Renal cortical epithelial cell (primary cell): ENCODE data around the gene OBP2A. TPM values are rescaled to one million over a fixed set of nuclear protein-coding genes. Genes with fewer than 3 reads are reported as not detected.
"Not testable (repeated sequence)": the region's sequence is repeated elsewhere in the genome, so short reads cannot be mapped to it uniquely, and the experiment has no call there.

ENCODE experiments used
- DNase-seq: peaks from one replicate; pipeline ENCODE4 v3.0.0-alpha.2; 2011; ENCODE audit warnings: low read depth
- total RNA-seq: library from RNA; depleted of rRNA; stranded (reverse); fragments of >200 nt; gene quantifications from 2 replicates; pipeline ENCODE4 v1.2.3, GENCODE V29; 2014

The OBP2A gene, protein sequence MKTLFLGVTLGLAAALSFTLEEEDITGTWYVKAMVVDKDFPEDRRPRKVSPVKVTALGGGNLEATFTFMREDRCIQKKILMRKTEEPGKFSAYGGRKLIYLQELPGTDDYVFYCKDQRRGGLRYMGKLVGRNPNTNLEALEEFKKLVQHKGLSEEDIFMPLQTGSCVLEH
- total RNA-seq, result not detected in 2 replicates

DNA sequence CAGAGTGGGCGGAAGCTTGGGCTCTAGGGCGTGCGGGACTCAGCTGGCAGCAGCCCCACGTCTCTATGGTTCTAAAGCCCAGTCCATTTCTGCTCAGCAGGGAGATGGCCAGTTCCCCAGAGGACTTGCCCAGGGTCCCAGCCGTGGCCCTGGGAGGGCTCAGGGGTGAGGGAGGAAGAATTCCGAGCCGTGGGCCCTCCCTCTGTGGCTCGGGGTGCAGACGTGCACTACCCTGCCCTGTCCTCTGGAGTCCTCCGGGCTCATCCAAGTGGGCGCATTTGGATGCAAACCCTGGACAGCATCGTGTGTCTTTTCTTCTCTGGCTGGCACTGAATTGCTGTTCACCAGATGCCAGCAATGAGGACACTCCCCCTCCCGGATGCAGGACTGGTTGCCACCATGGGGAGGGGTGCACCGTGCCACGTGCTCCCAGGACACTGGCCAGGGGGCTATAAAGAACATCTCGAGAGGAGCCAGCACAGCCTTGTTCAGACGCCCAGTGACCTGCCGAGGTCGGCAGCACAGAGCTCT lies at the start of gene OBP2A:
OBP2A (plus strand) TSS at position 481 of the 531 bp plus-strand sequence. CDS start 55 bp downstream, outside the sequence.
- DNase-seq, result not testable (repeated sequence)

DNA sequence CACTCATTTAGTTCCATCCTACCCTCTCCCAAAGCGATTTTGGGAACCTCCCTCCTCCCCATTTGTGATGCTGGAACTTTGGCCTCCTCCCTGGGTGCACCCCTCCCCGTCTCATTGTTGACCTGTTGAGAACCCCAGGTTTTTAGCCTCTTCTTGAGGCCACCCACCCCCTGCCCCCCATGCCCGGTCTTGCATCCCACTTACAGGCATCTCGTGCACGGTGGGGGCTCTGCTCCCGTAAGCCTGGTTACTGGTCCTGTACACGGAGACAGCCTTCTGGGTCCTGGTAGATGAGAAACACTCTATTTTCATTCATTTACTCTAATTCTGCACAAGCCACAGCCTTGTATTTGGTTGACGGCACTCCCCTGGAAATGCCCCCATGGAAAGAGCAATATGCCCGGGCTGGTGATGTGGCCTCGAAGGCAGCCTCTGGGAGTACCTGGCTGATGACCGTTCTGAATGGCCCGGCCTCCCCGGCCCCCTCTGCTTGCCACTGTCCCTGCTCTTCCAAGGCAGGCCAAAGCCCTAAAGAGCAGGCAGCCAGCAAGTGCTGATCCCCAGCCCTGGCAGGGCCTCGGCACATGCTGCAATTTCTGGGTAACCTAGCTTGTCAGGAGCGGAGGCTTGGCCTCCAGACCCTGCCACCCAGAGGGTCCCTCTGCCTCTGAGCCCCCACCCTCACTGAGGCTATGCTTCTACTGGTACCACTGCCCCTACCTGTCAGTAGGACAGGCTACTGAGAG lies 47.4 kb upstream of the OBP2A start:
- DNase-seq, result no peak

DNA sequence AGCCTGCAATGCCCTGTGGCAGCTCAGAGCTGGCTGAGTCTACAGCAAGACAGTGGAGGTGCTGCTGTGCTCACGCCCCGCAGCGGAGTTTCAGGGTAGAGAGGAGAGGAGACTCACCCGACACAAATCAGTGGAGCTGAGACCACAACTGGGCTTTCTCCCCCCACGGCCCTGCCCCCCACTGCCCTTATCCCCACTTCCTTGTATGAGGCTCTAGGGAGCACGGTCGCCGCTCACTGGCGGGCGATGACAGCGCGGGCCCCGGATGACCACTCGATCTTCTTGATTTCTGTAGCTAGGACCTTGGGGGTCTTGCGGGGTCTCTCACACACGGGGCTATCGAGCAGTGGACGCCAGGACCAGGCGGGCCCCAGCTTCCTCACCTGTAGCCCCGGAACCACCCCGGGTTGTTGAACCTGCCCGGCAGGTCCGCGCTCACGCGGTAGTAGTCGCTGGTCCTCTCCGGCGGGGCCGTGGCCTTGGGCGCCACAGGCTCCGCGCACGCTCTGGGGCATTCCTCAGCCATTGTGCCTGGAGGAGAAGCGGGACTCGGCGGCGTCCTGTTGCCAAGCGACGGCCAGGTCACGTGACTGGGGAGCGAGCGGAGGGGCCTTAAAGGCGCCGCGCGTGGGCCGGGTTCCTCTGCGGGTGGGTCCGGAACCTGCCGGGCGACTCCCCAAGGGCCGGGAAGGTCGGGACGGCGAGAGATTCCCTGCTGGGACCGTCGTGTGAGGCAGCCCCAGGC lies 46.4 kb upstream of the OBP2A start:
- peak; percentile 75 for DNase-seq

DNA sequence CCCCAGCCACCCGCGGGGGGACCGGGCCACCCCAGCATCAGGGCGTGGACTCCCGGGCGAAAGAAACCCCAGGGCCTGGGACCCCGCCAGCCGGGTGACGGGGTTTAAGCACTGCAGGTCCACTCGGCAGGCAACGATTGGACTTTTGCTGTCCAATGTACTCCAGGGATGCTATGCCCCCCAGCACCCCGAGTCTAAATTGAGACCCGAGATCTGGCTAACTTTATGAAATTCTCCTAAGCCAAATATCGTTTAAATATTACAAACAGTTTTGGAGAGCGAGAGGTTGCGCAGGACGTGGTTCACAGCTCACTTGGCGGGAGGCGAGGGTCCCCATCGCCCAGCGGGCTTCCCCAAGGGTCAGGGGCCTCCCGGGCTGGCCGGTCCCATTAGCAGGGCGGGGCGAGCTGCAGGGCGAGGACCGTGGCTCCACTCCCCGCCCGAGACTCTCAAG lies 45.8 kb upstream of the OBP2A start:
- peak; percentile 31 for DNase-seq

DNA sequence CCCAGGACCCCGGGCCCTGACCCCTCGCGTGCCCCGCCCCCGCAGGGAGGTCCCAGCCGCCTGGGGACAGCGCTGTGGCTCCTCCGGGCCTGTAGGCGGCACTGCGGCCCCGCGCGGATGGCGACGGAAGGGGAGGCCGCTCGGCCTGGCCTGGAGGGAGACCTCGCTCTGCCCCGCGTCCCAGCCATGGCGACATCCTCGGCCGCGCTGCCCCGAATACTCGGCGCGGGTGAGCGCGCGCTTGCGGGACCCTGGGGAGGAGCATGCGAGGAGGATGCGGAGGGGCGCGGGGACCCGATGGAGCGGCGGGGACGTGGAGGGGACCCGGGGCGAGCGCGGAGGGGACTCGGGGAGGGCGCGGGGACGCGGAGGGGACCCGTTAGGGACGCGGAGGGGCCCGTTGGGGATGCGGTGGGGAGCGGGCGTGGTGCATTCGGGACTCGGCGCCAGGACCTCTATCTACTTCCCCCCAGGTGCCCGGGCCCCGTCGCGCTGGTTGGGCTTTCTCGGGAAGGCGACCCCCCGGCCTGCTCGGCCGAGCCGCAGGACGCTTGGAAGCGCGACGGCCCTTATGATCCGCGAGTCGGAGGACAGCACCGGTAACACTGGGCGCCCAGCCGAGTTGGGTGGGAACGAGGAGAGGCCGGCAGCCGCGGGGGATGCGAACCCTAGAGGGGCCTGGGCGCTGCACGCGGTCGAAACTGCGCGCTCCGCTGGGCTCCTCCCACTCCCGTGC lies 45.2 kb upstream of the OBP2A start, which contains the start of gene MRPS2:
MRPS2 (plus strand) TSS at position 158 of the 736 bp plus-strand sequence; CDS start at position 187, 29 bp downstream.
- peak; percentile 47 for DNase-seq

DNA sequence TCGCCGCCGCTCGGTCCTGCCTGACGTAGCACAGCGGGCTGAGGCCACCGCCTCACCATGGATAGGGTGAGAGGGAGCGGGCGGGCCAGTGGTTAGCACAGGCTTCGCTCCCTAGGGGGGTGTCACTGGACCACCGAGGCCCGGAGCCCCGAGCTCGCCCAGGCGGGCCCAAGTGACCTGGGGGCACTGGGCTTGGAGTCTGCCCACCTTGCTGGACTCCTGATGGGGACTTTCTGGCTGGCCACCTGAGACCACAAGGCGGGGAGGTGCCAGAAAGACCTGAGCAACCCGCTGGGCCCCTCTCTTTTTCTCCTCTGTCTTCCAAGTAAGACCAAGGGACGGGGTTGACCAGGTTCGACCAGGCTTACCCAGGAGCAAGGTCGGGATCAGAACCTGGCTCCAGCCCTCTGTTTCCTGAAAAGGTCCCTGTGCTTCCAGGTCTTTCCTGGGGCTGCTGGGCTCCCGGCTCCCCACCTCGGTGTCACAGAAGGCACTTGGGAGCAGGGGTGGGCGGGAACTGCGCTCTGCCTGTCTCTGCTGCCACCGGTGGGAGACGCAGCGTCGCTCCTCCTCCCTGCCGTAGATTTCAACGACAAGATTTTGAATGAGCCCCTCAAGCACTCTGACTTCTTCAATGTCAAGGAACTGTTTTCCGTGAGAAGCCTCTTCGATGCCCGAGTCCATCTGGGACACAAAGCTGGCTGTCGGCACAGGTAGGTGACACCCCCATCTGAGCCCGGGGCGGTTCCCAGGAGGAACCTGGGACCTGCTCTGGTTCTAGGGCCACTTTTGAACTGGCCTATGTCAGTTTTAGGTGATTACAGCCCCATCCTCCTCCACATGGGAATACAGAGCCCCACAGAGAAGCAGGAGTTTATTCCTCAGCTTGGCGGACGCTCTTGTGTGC lies 44.4 kb upstream of the OBP2A start:
- no peak for DNase-seq

DNA sequence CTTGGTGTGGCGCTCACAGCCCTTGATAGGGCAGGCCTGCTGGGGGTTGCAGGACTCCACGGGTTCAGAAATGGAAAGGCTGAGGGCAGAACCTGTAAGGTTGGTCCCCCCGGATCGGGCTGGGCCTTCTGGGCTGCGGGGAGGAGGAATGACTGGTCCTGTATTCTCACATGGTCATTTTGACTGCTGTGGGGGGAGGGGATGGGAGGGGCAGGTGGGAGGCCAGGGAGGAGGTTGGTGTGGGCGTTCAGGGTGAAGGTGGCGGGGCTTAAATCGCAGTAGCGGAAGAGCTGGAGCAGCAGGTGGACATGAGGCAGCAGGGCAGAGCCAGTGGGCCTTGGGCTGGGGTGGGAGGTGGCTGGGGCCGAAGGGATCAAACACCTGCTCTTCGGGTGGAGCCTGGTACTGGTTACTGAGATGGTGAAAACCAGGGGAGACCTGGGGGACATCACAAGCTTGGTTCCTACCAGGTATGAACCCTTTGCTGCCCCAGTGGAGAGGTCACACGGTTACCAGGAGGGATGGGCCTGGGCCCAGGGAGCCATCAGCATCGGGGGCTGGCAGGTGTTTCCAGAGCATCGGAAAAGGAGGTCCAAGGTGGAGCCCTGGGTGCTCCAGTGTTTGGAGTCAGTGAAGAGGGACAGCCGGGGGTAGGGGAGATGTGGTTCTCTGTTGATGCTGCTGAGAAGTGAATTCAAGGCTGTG lies 43.6 kb upstream of the OBP2A start:
- DNase-seq, result no peak

DNA sequence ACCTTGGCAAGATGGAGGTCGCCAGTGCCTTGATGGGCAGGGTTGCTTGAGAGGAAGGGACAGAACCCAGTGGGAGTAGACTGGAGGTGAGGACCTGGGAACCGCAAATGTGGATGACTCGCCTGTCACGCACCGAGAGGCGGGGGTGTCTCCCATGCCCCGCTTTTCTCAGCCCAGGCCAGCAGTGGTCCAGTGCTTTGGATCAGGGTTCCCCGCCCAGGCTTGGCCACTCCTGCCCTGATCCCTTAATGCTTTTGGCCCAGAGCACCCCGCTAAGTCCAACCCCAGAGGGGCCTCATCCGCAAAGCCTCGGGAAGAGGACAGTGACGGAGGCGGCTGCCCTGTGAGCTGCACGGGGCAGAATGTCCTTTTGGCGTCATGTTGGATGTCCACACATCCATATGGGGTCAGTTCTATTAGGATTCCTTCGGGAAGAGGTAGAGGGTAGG lies 43.0 kb upstream of the OBP2A start:
- DNase-seq, result no peak

DNA sequence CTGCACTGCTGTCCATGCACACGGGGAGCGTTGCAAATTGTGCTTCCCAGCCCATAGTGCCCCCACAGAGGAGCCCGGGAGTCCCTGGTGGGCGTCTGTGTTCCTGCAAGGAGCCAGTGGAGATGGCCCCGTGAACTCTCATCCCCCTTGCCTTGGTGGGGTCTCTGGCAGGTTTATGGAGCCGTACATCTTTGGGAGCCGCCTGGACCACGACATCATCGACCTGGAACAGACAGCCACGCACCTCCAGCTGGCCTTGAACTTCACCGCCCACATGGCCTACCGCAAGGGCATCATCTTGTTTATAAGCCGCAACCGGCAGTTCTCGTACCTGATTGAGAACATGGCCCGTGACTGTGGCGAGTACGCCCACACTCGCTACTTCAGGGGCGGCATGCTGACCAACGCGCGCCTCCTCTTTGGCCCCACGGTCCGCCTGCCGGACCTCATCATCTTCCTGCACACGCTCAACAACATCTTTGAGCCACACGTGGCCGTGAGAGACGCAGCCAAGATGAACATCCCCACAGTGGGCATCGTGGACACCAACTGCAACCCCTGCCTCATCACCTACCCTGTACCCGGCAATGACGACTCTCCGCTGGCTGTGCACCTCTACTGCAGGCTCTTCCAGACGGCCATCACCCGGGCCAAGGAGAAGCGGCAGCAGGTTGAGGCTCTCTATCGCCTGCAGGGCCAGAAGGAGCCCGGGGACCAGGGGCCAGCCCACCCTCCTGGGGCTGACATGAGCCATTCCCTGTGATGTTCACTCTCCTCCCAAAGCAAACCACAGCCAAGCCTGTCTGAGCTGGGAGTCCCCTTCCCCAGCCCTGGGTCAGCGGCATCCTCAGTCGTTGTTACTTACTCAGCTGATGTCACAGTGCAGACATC lies 42.3 kb upstream of the OBP2A start:
- no peak for DNase-seq

DNA sequence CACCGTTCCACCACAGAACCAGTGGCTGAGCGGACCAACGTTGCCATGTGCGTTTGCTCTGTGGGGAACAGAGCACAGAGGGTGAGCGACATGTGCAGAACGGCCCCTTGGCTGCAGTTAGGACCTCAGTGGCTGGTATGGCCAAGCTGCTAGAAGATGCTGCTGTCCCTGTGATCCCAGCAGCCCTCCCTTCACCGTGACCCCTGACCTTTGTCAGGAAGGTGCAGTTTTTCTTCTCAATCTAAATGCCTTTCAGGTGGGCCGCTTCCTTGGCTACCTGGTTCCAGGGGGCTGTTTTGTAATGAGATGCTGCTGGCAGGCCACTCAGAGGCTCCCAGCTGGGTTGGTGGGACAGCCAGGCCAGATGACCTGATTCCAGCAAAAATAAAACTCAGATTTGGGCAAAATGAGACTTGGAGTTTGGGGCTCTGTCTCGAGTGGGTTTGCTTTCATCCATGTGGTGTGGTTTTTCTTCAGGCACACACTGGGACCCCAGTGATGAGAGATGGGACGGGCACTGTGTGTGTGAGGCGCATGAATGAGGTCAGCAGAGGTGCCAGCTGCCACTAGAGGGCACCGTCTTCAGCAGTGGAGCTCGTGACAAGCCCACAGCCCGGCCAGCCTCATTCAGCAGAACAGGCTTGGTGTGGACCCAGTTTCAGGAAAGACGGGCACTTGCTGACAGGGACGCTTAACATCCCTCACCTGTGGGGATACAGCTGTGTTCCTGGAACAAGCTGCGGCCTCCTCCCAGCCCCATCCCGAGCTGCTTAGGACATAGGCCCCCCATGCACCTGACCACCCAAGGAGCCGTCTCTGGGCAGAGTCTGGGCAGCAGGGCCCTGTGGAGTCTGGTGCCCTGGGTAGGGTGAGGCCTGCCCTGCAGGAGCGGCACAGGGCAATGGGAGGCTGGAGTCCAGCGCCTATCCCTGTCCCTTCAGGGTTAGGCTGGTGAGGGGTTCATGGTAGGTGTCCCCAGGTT lies 41.4 kb upstream of the OBP2A start:
- peak; percentile 40 for DNase-seq

DNA sequence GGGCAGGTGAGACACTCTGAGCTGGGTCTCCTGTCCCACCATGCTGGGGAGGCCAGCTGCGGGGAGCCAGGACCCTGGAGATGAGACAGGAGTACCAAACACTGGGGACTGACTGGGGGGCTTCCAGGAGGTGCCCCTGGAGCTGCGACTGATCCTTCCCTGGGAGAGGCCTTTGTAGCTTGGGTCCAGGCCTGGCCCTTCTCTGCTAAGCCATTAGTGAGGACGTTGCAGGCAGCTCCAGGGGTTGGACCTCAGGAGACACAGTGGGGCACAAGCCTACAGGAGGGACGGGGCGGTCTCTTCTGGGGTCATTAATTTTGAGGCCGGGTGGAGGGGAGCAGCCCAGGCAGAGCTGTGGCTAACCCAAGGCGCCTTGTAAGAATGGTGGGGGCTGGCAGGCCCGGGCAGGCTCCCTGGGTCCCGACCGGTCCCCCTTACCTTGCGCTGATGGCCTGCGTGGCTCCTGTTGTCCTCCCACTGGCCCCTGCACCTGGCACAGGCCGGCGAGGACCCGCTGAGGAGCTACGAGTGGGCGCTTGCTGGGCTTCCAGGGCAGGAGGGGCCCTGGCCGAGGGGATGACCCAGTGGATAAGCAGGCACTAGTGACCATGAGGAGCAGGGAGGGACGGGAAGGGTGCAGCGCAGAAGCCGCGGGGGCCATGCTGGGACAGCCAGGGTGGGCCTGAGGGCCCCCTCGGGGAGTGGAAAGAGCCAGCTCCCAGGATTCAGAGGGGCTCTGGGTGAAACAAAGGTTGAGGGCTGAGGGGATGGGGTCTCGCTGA lies 40.3 kb upstream of the OBP2A start:
- no peak for DNase-seq

DNA sequence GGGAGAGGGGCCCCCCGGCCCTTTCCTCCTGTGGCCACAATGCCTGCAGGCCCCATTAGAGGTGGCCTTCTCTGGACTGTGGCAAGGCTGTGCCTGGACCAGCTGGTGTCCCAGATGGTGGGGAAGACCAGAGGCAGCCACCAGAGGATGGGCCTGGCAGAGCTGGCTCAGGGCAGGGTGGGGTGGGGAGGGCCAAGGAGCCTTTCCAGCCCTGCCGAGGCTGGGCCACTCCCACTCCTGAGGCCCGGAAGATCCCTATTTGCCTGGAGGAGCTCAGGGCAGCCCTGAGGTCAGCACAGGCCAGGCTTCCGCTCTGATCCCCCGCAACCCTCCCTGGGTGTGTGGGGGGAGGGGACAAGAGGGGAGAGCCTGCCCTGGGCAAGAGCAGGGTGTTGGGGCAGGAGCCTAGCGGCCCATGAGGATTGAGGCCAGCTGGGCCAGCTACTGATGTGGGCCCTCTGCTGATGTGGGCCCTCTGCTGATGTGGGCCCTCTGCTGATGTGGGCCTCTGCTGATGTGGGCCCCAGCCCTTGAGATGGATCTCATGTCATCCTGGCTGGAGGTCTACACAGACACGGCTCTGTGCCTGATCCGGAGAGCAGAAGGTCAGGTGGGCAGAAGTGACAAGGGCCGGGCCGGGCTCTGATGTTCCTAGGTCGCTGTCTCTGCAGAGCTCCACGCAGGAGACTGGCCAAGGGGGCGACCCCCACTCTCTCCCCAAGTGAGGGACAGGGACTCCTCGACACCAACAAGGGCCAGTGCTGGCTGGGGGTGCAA lies 39.4 kb upstream of the OBP2A start:
- no peak for DNase-seq

DNA sequence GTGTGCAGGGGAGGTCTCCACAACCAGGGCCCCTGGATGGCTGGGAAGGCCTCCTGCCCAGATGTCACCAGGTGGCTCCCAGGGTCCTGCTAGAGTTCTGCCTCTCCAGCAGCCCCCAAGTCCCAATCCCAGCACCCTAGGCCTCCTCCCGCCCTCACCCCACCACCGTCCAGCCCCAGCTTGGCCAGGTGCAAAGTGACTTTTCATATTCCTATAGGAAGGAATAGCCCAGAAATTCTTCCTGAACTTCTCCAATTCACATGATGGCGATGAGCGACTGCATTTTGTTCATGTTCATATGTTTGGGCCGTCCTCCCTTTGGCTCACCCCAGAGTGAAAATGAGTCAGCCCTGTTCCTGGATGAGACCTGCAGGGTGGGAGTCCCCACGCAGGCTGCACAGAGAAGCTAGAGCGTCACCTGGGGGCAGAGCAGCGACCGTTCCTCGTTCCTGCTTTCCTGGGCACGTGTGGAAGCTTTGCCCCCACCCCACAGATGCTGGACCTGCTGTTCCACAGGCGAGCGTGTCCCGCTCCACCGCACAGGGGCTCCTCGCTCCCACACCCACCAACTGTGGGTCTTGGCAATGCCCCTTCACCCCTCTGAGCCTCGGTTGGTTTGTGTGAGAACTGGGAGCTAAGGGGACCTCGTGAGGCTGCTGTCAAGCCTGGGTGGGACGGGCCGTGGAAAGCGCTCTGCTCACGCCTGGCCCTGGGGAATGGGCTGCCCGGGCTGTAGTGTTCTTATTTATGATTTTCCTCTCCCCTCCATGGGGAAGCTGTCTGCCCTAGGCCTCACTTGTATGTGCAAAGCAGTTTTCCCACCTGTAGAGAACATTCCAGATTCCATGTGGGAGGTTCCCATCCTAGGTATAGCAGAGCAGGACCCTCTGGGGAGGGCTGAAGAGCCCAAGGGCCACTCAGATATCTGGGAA lies 38.6 kb upstream of the OBP2A start:
- DNase-seq, result no peak

DNA sequence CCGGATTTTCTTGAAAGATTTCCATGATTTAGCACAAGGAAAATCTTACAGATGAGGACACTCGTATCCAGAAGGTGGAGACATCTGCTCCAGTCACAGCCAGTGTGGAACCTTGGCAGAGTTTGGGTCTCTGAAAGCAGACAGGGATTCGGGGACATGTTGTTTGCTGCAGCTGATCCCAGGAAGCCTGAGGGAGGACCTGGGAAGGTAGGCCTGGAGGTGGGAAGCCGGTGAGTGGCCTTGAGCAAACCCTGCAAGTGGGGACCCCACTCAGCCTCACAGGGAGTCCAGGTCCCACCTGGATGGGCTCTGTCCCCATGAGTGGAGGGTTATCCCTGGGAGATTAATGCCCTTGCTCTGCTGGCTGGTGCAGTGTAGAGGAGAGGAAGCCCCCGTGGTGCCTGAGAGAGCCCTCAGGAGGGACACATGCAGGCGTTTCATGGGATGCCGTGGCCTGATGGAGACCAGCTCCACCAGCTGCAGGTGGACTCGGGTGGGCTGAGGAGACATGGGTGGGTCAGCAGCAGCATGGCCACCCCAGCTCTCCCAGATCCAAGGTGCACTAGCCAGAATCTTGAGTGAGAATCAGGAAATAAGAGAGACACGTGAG lies 37.6 kb upstream of the OBP2A start:
- DNase-seq, result no peak
